IMR-90 (cell line): ENCODE data around the gene SLC7A6. TPM values are rescaled to one million over a fixed set of nuclear protein-coding genes. Genes with fewer than 3 reads are reported as not detected.

Source experiments
- ATAC-seq: fragments of 200-7000 bp; cut with Tn5 transposase; 2 replicates; pipeline ENCODE4 v1.9.1; 2020; ENCODE audit warnings: low read depth, mild to moderate bottlenecking, moderate library complexity
- BruUV-seq: library from RNA; stranded (reverse); fragments of 400-500 nt; replicated peaks from 2 replicates; lab custom pipeline; 2021; lab: Mats Ljungman, UMichigan
- CTCF ChIA-PET: fragments of 300-600 bp; formaldehyde crosslinking; extraction: SDS; loops from one replicate; lab custom pipeline; 2021; ENCODE audit warnings: antibody characterized with exemption; lab: Yijun Ruan, JAX
- POLR2A ChIA-PET: fragments of 300-600 bp; sonication (Branson Sonifier 250); formaldehyde crosslinking; loops from one replicate; lab custom pipeline; 2022; ENCODE audit warnings: antibody characterized with exemption; ENCODE audit not compliant: unreplicated experiment; lab: Charles Lee
- DNase-seq: peaks from one replicate; pipeline ENCODE4 v3.0.0; 2013
- H2AFZ ChIP-seq: replicated peaks from 2 replicates; pipeline ENCODE3; 2013; ENCODE audit warnings: low read length, mild to moderate bottlenecking; ENCODE audit not compliant: poor library complexity
- H2AK5ac ChIP-seq: 2 replicates; pipeline ENCODE4 v1.6.1; 2013; ENCODE audit warnings: low read depth, low read length, inconsistent platforms
- H2AK9ac ChIP-seq: replicated peaks from 2 replicates; pipeline ENCODE3; 2013; ENCODE audit warnings: mild to moderate bottlenecking, low read depth, low read length, moderate library complexity; ENCODE audit not compliant: poor library complexity
- H2BK120ac ChIP-seq: 2 replicates; pipeline ENCODE4 v1.6.1; 2013; ENCODE audit warnings: low read depth, low read length, inconsistent platforms
- H2BK15ac ChIP-seq: 3 replicates; pipeline ENCODE4 v1.6.1; 2013; ENCODE audit warnings: low read depth, low read length, inconsistent platforms
- H2BK20ac ChIP-seq: 2 replicates; pipeline ENCODE4 v1.6.1; 2013; ENCODE audit warnings: low read depth, mild to moderate bottlenecking, inconsistent platforms, low read length, moderate library complexity
- H2BK5ac ChIP-seq: 2 replicates; pipeline ENCODE4 v1.6.1; 2013; ENCODE audit warnings: mild to moderate bottlenecking, low read depth, low read length, inconsistent platforms; ENCODE audit not compliant: poor library complexity, severe bottlenecking
- H3K14ac ChIP-seq: replicated peaks from 2 replicates; pipeline ENCODE4 v1.6.1; 2013; ENCODE audit warnings: low read depth, low read length, inconsistent platforms
- H3K18ac ChIP-seq: 2 replicates; pipeline ENCODE4 v1.6.1; 2013; ENCODE audit warnings: low read depth, low read length, control low read depth
- H3K23ac ChIP-seq: 2 replicates; pipeline ENCODE4 v1.6.1; 2013; ENCODE audit warnings: low read depth, low read length, inconsistent platforms
- H3K27ac ChIP-seq: 2 replicates; pipeline ENCODE4 v1.5.1; 2013; ENCODE audit warnings: mild to moderate bottlenecking, control low read depth, low read length; ENCODE audit not compliant: insufficient read depth
- H3K27me3 ChIP-seq: 2 replicates; pipeline ENCODE4 v1.6.1; 2013; ENCODE audit warnings: low read length; ENCODE audit not compliant: control insufficient read depth, insufficient read depth
- H3K36me3 ChIP-seq: 2 replicates; pipeline ENCODE4 v1.6.1; 2013; ENCODE audit warnings: low read length, mixed read lengths; ENCODE audit not compliant: control insufficient read depth, insufficient read depth
- H3K4ac ChIP-seq: 2 replicates; pipeline ENCODE4 v1.6.1; 2013; ENCODE audit warnings: low read depth, low read length, inconsistent platforms
- H3K4me1 ChIP-seq: 2 replicates; pipeline ENCODE4 v1.6.1; 2013; ENCODE audit warnings: low read length, mixed read lengths; ENCODE audit not compliant: control insufficient read depth, insufficient read depth
- H3K4me2 ChIP-seq: 2 replicates; pipeline ENCODE4 v1.6.1; 2013; ENCODE audit warnings: low read depth, mild to moderate bottlenecking, control low read depth, low read length, moderate library complexity
- H3K4me3 ChIP-seq: 2 replicates; pipeline ENCODE4 v1.5.1; 2013; ENCODE audit warnings: low read depth, mild to moderate bottlenecking, control low read depth, low read length, moderate library complexity; ENCODE audit not compliant: insufficient read depth
- H3K56ac ChIP-seq: 2 replicates; pipeline ENCODE4 v1.6.1; 2013; ENCODE audit warnings: low read length, inconsistent platforms; ENCODE audit not compliant: insufficient read depth; ENCODE audit errors: extremely low read depth
- H3K79me1 ChIP-seq, 2 experiments: 2 replicates each; pipeline ENCODE4 v1.6.1; 2013; ENCODE audit warnings: low read length in 2 of 2, inconsistent platforms in 1 of 2, low read depth in 1 of 2
- H3K9ac ChIP-seq: 2 replicates; pipeline ENCODE4 v1.6.1; 2013; ENCODE audit warnings: low read depth, low read length, control low read depth
- H3K9me1 ChIP-seq: 2 replicates; pipeline ENCODE4 v1.6.1; 2013; ENCODE audit warnings: low read length, inconsistent platforms; ENCODE audit not compliant: insufficient read depth
- H3K9me3 ChIP-seq: 2 replicates; pipeline ENCODE4 v1.6.1; 2013; ENCODE audit warnings: low read length; ENCODE audit not compliant: control insufficient read depth, insufficient read depth
- H4K20me1 ChIP-seq: 2 replicates; pipeline ENCODE4 v1.6.1; 2013; ENCODE audit warnings: low read length, inconsistent platforms; ENCODE audit not compliant: insufficient read depth
- H4K5ac ChIP-seq: 2 replicates; pipeline ENCODE4 v1.6.1; 2013; ENCODE audit warnings: mild to moderate bottlenecking, low read depth, low read length, control low read depth
- H4K8ac ChIP-seq, 2 experiments: 2 replicates each; pipeline ENCODE4 v1.6.1; 2013; ENCODE audit warnings: low read depth in 2 of 2, low read length in 2 of 2, control low read depth in 1 of 2, inconsistent platforms in 1 of 2
- H4K91ac ChIP-seq: 2 replicates; pipeline ENCODE4 v1.6.1; 2013; ENCODE audit warnings: low read depth, low read length, inconsistent platforms; ENCODE audit not compliant: insufficient read depth
- CEBPB ChIP-seq: IDR thresholded peaks from 2 replicates; pipeline ENCODE4 v1.6.1; 2012; ENCODE audit warnings: low read depth, low read length, improper control_type of control experiment
- CTCF ChIP-seq: conservative IDR thresholded peaks from 2 replicates; pipeline ENCODE4 v1.5.1; 2012; ENCODE audit warnings: mild to moderate bottlenecking, low read depth, low read length, improper control_type of control experiment
- FOS ChIP-seq: fragments of 150-350 bp; IDR thresholded peaks from 2 replicates; pipeline ENCODE4 v1.6.1; 2016; ENCODE audit warnings: low read depth, low read length
- MAZ ChIP-seq: IDR thresholded peaks from 2 replicates; pipeline ENCODE4 v1.6.1; 2012; ENCODE audit warnings: low read depth, mild to moderate bottlenecking, low read length, improper control_type of control experiment, moderate library complexity, borderline replicate concordance
- NFE2L2 ChIP-seq: fragments of 150-350 bp; IDR thresholded peaks from 2 replicates; pipeline ENCODE4 v1.6.1; 2016; ENCODE audit warnings: low read depth, mild to moderate bottlenecking, low read length
- POLR2A ChIP-seq: IDR thresholded peaks from 2 replicates; pipeline ENCODE4 v1.6.1; 2012; ENCODE audit warnings: mild to moderate bottlenecking, low read depth, low read length
- SMC3 ChIP-seq: fragments of 150-350 bp; IDR thresholded peaks from 2 replicates; pipeline ENCODE4 v1.6.1; 2016; ENCODE audit warnings: low read depth, mild to moderate bottlenecking, antibody characterized with exemption, low read length, moderate library complexity
- WGBS, 2 experiments: methylation state at CpG; one replicate each; pipeline versions ENCODE4 v1.1.5 to v1.1.7; 2013; ENCODE audit warnings: missing lambda C conversion rate in 2 of 2; ENCODE audit not compliant: insufficient read length in 1 of 2; ENCODE audit errors: extremely low coverage in 2 of 2; 5-methylcytosine and 5-hydroxymethylcytosine counted together
- dilution Hi-C: fragments of 300-500 bp; cut with HindIII; formaldehyde crosslinking; loops from one replicate; pipeline ENCODE4 v1.14.3; 2018; ENCODE audit warnings: low sequenced_read_pairs; ENCODE audit not compliant: unreplicated experiment
- in situ Hi-C: fragments of 300-500 bp; cut with MboI; formaldehyde crosslinking; loops from 3 replicates; pipeline ENCODE4 v1.14.3; 2019; ENCODE audit warnings: low sequenced_read_pairs, inconsistent platforms, mixed read lengths
- intact Hi-C: fragments of 100-400 bp; cut with micrococcal nuclease; formaldehyde crosslinking; loops from 2 replicates; pipeline ENCODE4 v1.10.0; 2022
- polyA plus RNA-seq, 3 experiments: library from polyadenylated mRNA; depleted of rRNA; stranded (reverse); fragments of >200 nt; gene quantifications; 2 replicates each; pipeline ENCODE4 v1.2.3, GENCODE V29; 2012; ENCODE audit warnings: low replicate concordance in 1 of 3
- total RNA-seq: library from RNA; depleted of rRNA; stranded (reverse); fragments of >200 nt; gene quantifications from 2 replicates; pipeline ENCODE4 v1.2.3, GENCODE V29; 2012

SLC7A6 gene
- total and polyA plus RNA-seq, 2 of the 4 experiments (the other 2 are of a cell fraction), result 29.4 to 36.1 TPM

- peaks cover 11% of the 10 kb centered on the region for H3K4me1 ChIP-seq
- no peak overlapping the region for H2BK15ac ChIP-seq
- ChIA-PET CTCF (no interaction called here), POLR2A (no interaction called here)
- no peak overlapping the region for H2AK5ac ChIP-seq
- DNase-seq, result no peak
- no peaks in the 10 kb centered on the region for H3K27me3 ChIP-seq
- TF ChIP-seq MAZ (no peak), CEBPB (no peak), NFE2L2 (no peak), FOS (no peak), SMC3 (no peak), POLR2A (no peak), CTCF (no peak)
- H2AFZ ChIP-seq, result no peak overlapping the region
- no peak overlapping the region for H3K9ac ChIP-seq
- peaks cover 35 to 82% of the 10 kb centered on the region in 2 experiments for H3K79me1 ChIP-seq
- no peak overlapping the region for H3K18ac ChIP-seq
- peaks cover 38% of the 10 kb centered on the region for H3K36me3 ChIP-seq
- peaks cover 28% of the 10 kb centered on the region for H3K9me1 ChIP-seq
- no TSS peak for BruUV-seq
- H4K20me1 ChIP-seq, result peaks cover 33% of the 10 kb centered on the region
- H4K8ac ChIP-seq, result no peak overlapping the region
- WGBS, 2 experiments, result 65% methylated on average over 2 of the region's 4 CpGs; no CpG with 5 or more reads in 1 of the 2 experiments
- no peak overlapping the region for H3K4me2 ChIP-seq
- in situ Hi-C loops, result no loop called here
- no peak overlapping the region for H3K27ac ChIP-seq
- H3K4me3 ChIP-seq, result no peak overlapping the region
- H4K91ac ChIP-seq, result no peak overlapping the region
- no peak overlapping the region for H2BK120ac ChIP-seq
- H2AK9ac ChIP-seq, result peak overlapping the region; percentile 19
- H2BK20ac ChIP-seq, result no peak overlapping the region
- H3K14ac ChIP-seq, result no peak overlapping the region
- H3K23ac ChIP-seq, result no peak overlapping the region
- no peak overlapping the region for H3K4ac ChIP-seq
- H3K9me3 ChIP-seq, result no peaks in the 10 kb centered on the region
- no peak overlapping the region for H4K5ac ChIP-seq
- intact Hi-C loops, result no loop called here
- dilution Hi-C loops, result no loop called here
- no peak overlapping the region for H2BK5ac ChIP-seq
- no peak for ATAC-seq
- no peak overlapping the region for H3K56ac ChIP-seq
Measured at GRCh38 chr16:68291227-68291626, 26.9 kb downstream of the SLC7A6 start.
